GM12878 (cell line): ENCODE measurements around the gene INTS7. TPM values are rescaled to one million over a fixed set of nuclear protein-coding genes. Genes with fewer than 3 reads are reported as not detected.

Experiments used
- ATAC-seq: fragments of 200-7000 bp; cut with Tn5 transposase; 3 replicates; pipeline ENCODE4 v1.9.1; 2020; ENCODE audit warnings: mild to moderate bottlenecking, moderate library complexity
- BruUV-seq: library from RNA; stranded (reverse); fragments of 400-500 nt; replicated peaks from 2 replicates; lab custom pipeline; 2021; lab: Mats Ljungman, UMichigan
- CTCF ChIA-PET: fragments of 300-600 bp; sonication (Branson Sonifier 250); formaldehyde crosslinking; extraction: SDS; loops from one replicate; lab custom pipeline; 2021; ENCODE audit warnings: inconsistent platforms; lab: Yijun Ruan, JAX
- POLR2A ChIA-PET: fragments of 350-600 bp; formaldehyde crosslinking; extraction: SDS; loops from one replicate; lab custom pipeline; 2021; ENCODE audit warnings: inconsistent platforms; lab: Charles Lee
- RAD21 ChIA-PET: fragments of 300-600 bp; sonication (Branson Sonifier 250); formaldehyde crosslinking; loops from one replicate; lab custom pipeline; 2023; ENCODE audit warnings: antibody characterized with exemption; ENCODE audit not compliant: unreplicated experiment; lab: Charles Lee
- SMC1A ChIA-PET: fragments of 300-600 bp; sonication (Branson Sonifier 250); formaldehyde crosslinking; loops from one replicate; lab custom pipeline; 2023; ENCODE audit not compliant: unreplicated experiment, uncharacterized antibody; lab: Charles Lee
- DNase-seq: peaks from one replicate; pipeline ENCODE4 v3.0.0-alpha.2; 2011; ENCODE audit warnings: low read depth, low spot score
- FAIRE-seq: peaks from 3 replicates; lab custom pipeline; 2011; peaks lifted over from hg19 to GRCh38; lab: Jason Lieb, UNC
- H2AFZ ChIP-seq: 2 replicates; pipeline ENCODE4 v1.6.0; 2011; ENCODE audit warnings: low read depth, low read length, control low read depth; ENCODE audit not compliant: control insufficient read depth
- H3K27ac ChIP-seq: 2 replicates; pipeline ENCODE4 v1.5.1; 2011; ENCODE audit warnings: control low read depth; ENCODE audit not compliant: control insufficient read depth, insufficient read depth
- H3K27me3 ChIP-seq, 2 experiments: replicated peaks in 1 of 2; 2 replicates each; pipeline versions ENCODE4 v1.6.0 to v1.6.1; 2011; ENCODE audit warnings: low read length in 1 of 2; ENCODE audit not compliant: control insufficient read depth in 2 of 2, insufficient read depth in 2 of 2
- H3K36me3 ChIP-seq, 2 experiments: 2 replicates each; pipeline ENCODE4 v1.5.1; 2011; ENCODE audit warnings: low read length in 1 of 2; ENCODE audit not compliant: control insufficient read depth in 2 of 2, insufficient read depth in 2 of 2
- H3K4me1 ChIP-seq: 2 replicates; pipeline ENCODE4 v1.6.1; 2011; ENCODE audit warnings: mild to moderate bottlenecking, low read length, moderate library complexity, mixed read lengths; ENCODE audit not compliant: control insufficient read depth, insufficient read depth
- H3K4me2 ChIP-seq: 2 replicates; pipeline ENCODE4 v1.6.0; 2011; ENCODE audit warnings: control low read depth; ENCODE audit not compliant: control insufficient read depth, insufficient read depth
- H3K4me3 ChIP-seq: fragments of 200-600 bp; sonication (generic); 2 replicates; pipeline ENCODE4 v1.5.1; 2016
- H3K79me2 ChIP-seq: 2 replicates; pipeline ENCODE4 v1.6.0; 2011; ENCODE audit warnings: low read length; ENCODE audit not compliant: control insufficient read depth, insufficient read depth
- H3K9ac ChIP-seq: 2 replicates; pipeline ENCODE4 v1.8.0; 2011; ENCODE audit warnings: low read length, control low read depth, mixed read lengths; ENCODE audit not compliant: control insufficient read depth, insufficient read depth
- H3K9me3 ChIP-seq: replicated peaks from 3 replicates; pipeline ENCODE4 v1.5.1; 2011; ENCODE audit warnings: mild to moderate bottlenecking, low read length; ENCODE audit not compliant: control insufficient read depth, insufficient read depth
- H4K20me1 ChIP-seq: 2 replicates; pipeline ENCODE4 v1.6.0; 2011; ENCODE audit not compliant: control insufficient read depth, insufficient read depth
- BMI1 ChIP-seq: fragments of 450-650 bp; IDR thresholded peaks from 2 replicates; pipeline ENCODE4 v1.6.1; 2016; ENCODE audit warnings: mild to moderate bottlenecking, moderate library complexity, borderline replicate concordance
- CBFB ChIP-seq: IDR thresholded peaks from 2 replicates; pipeline ENCODE4 v1.6.1; 2016; ENCODE audit warnings: antibody characterized with exemption, low read depth
- CHD1 ChIP-seq: IDR thresholded peaks from 2 replicates; pipeline ENCODE4 v1.6.1; 2012; ENCODE audit warnings: low read depth, low read length, improper control_type of control experiment
- MYB ChIP-seq: fragments of 150-350 bp; IDR thresholded peaks from 2 replicates; pipeline ENCODE4 v1.6.1; 2014; ENCODE audit warnings: mild to moderate bottlenecking, low read depth, low read length, borderline replicate concordance
- NFIC ChIP-seq: IDR thresholded peaks from 2 replicates; pipeline ENCODE4 v1.6.1; 2012; ENCODE audit warnings: low read depth, mild to moderate bottlenecking, inconsistent platforms, low read length, moderate library complexity
- RAD21 ChIP-seq: IDR thresholded peaks from 2 replicates; pipeline ENCODE4 v1.6.1; 2011; ENCODE audit warnings: mild to moderate bottlenecking, low read depth, low read length, moderate library complexity; ENCODE audit not compliant: insufficient read depth
- SUZ12 ChIP-seq: fragments of 200-600 bp; sonication (generic); IDR thresholded peaks from one replicate; pipeline ENCODE4 v1.6.1; 2018; ENCODE audit warnings: antibody characterized with exemption, mild to moderate bottlenecking; ENCODE audit not compliant: unreplicated experiment
- TAF1 ChIP-seq: IDR thresholded peaks from 2 replicates; pipeline ENCODE4 v1.6.1; 2011; ENCODE audit warnings: mild to moderate bottlenecking, low read depth, low read length, borderline replicate concordance
- TBL1XR1 ChIP-seq: IDR thresholded peaks from 2 replicates; pipeline ENCODE4 v1.6.1; 2012; ENCODE audit warnings: low read depth, low read length, improper control_type of control experiment
- TCF3 ChIP-seq: IDR thresholded peaks from 2 replicates; pipeline ENCODE4 v1.6.1; 2012; ENCODE audit warnings: low read depth, mild to moderate bottlenecking, low read length, borderline replicate concordance; ENCODE audit not compliant: insufficient read depth
- ZNF207 ChIP-seq: fragments of 450-650 bp; IDR thresholded peaks from 2 replicates; pipeline ENCODE4 v1.6.1; 2014; ENCODE audit warnings: antibody characterized with exemption, mild to moderate bottlenecking, borderline replicate concordance
- ZNF622 ChIP-seq: fragments of 450-650 bp; IDR thresholded peaks from 2 replicates; pipeline ENCODE4 v1.6.1; 2017; ENCODE audit warnings: mild to moderate bottlenecking, inconsistent platforms
- WGBS: methylation state at CpG from one replicate; pipeline ENCODE4 v1.1.6; 2016; ENCODE audit warnings: low lambda C conversion rate; ENCODE audit not compliant: insufficient replicate concordance, insufficient coverage; ENCODE audit errors: missing lambda C conversion rate; 5-methylcytosine and 5-hydroxymethylcytosine counted together
- in situ Hi-C: fragments of 300-500 bp; cut with MboI; formaldehyde crosslinking; loops from 9 replicates; pipeline ENCODE4 v1.14.3; 2018; ENCODE audit warnings: mixed read lengths
- intact Hi-C: fragments of 100-400 bp; cut with micrococcal nuclease; formaldehyde crosslinking; loops from one replicate; pipeline ENCODE4 v1.14.2; 2022; ENCODE audit not compliant: unreplicated experiment
- polyA plus RNA-seq, 11 experiments: library from polyadenylated mRNA; depleted of rRNA in 4 of 11; unstranded in 6 of 11; stranded (reverse) in 5 of 11; fragments of >200 nt; fragmentation: Nextera tagmentation in 4 of 11; fragmentation: Illumina TruSeq in 1 of 11; extraction: Ambion mirVana in 4 of 11; extraction: Trizol in 1 of 11; gene quantifications; 1 replicate in 1 of 11; 2 replicates in 10 of 11; pipeline versions ENCODE4 v1.2.1 to v1.2.3, GENCODE V29; 2011 to 2016; ENCODE audit warnings: inconsistent platforms in 2 of 11, missing spikeins in 2 of 11, low read depth in 1 of 11
- total RNA-seq, 4 experiments: library from RNA; depleted of rRNA in 3 of 4; stranded (reverse); fragments of >200 nt in 3 of 4; fragmentation: Illumina TruSeq in 1 of 4; extraction: Trizol in 1 of 4; gene quantifications; 2 replicates each; pipeline versions ENCODE4 v1.2.1 to v1.2.3, GENCODE V29; 2013 to 2021
- TF ChIP-seq, protein P1 (sequence below): fragments of 450-650 bp; IDR thresholded peaks from 2 replicates; pipeline ENCODE4 v1.6.1; 2017; ENCODE audit warnings: borderline replicate concordance
- TF ChIP-seq, protein P2 (sequence below): fragments of 450-650 bp; IDR thresholded peaks from 2 replicates; pipeline ENCODE4 v1.6.1; 2018; ENCODE audit warnings: borderline replicate concordance, mild to moderate bottlenecking; ENCODE audit not compliant: partially characterized antibody
- TF ChIP-seq, protein P3 (sequence below): fragments of 450-650 bp; IDR thresholded peaks from 2 replicates; pipeline ENCODE4 v1.6.1; 2017; ENCODE audit warnings: low read depth, mild to moderate bottlenecking, moderate library complexity

Gene INTS7
- total and polyA plus RNA-seq, 10 of the 15 experiments (the other 5 are each of a cell fraction or from before 2014, with no cell fraction given) = 17.1 to 49.1 (median 26.8) TPM

DNA sequence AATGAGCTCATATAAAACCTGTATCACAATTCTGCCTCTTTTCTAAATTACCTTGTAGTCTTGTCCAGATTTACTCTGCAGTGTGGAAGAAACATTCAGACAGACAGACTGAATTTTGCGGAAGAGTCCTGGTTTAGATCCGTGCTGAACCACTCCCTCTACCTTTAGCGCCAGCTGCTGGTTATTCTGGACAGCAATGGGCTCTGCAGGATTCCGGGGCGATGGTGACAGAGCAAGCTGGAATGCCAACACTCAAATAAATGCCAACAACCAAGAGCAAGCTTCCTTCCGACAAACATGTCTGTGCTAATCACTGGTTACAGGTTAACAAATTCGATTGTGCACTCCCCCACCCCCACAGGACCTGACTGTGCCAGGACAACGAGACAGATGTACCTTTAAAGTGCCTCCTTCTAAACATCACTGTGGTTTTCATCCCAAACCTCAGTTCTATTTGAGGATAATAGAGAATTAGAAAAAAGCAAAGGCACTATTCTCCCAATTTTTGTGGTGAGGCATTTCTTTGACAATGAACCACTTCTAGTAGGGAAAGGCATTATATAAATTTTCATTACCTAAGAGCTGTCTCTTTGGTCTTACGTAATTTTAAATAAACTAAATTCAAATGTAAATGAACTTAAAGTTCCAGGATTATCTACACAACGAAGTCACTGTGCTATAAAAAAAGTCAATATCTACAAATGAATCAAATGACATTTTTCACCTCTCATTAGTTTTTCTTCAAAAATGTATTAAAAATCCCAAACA lies 90.4 kb downstream of the INTS7 start:
- H3K9ac ChIP-seq = no peak overlapping the region
- POLR2A ChIA-PET = no interaction called here
- WGBS = 93% methylated on average over 10 of the region's 10 CpGs
- H2AFZ ChIP-seq = no peak overlapping the region
- no peaks in the 10 kb centered on the region for H3K79me2 ChIP-seq
- ATAC-seq (no peak), DNase-seq (no peak), FAIRE-seq (no peak)
- BruUV-seq = no TSS peak
- intact Hi-C loops = no loop called here
- H3K4me3 ChIP-seq = no peak overlapping the region
- H3K9me3 ChIP-seq = no peaks in the 10 kb centered on the region
- SMC1A ChIA-PET = interaction anchor here (1.0 to 3.2 kb wide), 2 partner anchors 246 to 264 kb away, joined by 5 to 13 read pairs; no protein-coding TSS in a partner anchor
- no peak overlapping the region for H3K4me2 ChIP-seq
- CTCF ChIA-PET = interaction anchor here (0.7 to 1.9 kb wide), 4 partner anchors 19 to 164 kb away, joined by 3 to 6 read pairs (median 4); no protein-coding TSS in a partner anchor
- in situ Hi-C loops = no loop called here
- RAD21 ChIA-PET = no interaction called here
- peaks cover 0 to 5% of the 10 kb centered on the region in 2 experiments; a peak in 3 of 4 replicates for H3K36me3 ChIP-seq
- peaks cover 8% of the 10 kb centered on the region; the same call in 1 of the 2 replicates for H3K4me1 ChIP-seq
- H4K20me1 ChIP-seq = no peaks in the 10 kb centered on the region
- H3K27me3 ChIP-seq = no peaks in the 10 kb centered on the region
- H3K27ac ChIP-seq = no peak overlapping the region
- TF ChIP-seq BMI1 (no peak), SUZ12 (no peak), NFIC (no peak), TAF1 (no peak), MYB (no peak), ZNF207 (no peak), CHD1 (no peak), ZNF622 (no peak), TBL1XR1 (no peak), TCF3 (no peak), RAD21 (no peak), CBFB (no peak)
- TF ChIP-seq, protein P1, sequence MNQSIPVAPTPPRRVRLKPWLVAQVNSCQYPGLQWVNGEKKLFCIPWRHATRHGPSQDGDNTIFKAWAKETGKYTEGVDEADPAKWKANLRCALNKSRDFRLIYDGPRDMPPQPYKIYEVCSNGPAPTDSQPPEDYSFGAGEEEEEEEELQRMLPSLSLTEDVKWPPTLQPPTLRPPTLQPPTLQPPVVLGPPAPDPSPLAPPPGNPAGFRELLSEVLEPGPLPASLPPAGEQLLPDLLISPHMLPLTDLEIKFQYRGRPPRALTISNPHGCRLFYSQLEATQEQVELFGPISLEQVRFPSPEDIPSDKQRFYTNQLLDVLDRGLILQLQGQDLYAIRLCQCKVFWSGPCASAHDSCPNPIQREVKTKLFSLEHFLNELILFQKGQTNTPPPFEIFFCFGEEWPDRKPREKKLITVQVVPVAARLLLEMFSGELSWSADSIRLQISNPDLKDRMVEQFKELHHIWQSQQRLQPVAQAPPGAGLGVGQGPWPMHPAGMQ = no peak
- TF ChIP-seq, protein P2, sequence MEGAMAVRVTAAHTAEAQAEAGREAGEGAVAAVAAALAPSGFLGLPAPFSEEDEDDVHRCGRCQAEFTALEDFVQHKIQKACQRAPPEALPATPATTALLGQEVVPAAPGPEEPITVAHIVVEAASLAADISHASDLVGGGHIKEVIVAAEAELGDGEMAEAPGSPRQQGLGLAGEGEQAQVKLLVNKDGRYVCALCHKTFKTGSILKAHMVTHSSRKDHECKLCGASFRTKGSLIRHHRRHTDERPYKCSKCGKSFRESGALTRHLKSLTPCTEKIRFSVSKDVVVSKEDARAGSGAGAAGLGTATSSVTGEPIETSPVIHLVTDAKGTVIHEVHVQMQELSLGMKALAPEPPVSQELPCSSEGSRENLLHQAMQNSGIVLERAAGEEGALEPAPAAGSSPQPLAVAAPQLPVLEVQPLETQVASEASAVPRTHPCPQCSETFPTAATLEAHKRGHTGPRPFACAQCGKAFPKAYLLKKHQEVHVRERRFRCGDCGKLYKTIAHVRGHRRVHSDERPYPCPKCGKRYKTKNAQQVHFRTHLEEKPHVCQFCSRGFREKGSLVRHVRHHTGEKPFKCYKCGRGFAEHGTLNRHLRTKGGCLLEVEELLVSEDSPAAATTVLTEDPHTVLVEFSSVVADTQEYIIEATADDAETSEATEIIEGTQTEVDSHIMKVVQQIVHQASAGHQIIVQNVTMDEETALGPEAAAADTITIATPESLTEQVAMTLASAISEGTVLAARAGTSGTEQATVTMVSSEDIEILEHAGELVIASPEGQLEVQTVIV = no peak
- TF ChIP-seq, protein P3, sequence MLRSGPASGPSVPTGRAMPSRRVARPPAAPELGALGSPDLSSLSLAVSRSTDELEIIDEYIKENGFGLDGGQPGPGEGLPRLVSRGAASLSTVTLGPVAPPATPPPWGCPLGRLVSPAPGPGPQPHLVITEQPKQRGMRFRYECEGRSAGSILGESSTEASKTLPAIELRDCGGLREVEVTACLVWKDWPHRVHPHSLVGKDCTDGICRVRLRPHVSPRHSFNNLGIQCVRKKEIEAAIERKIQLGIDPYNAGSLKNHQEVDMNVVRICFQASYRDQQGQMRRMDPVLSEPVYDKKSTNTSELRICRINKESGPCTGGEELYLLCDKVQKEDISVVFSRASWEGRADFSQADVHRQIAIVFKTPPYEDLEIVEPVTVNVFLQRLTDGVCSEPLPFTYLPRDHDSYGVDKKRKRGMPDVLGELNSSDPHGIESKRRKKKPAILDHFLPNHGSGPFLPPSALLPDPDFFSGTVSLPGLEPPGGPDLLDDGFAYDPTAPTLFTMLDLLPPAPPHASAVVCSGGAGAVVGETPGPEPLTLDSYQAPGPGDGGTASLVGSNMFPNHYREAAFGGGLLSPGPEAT = no peak
